Kidney (tissue), 14 donors: ENCODE results near the gene CASTOR2. TPM values are rescaled to one million over a fixed set of nuclear protein-coding genes. Genes with fewer than 3 reads are reported as not detected.

Experiments used
- DNase-seq, 5 donors: peaks; one replicate each; pipeline ENCODE4 v3.0.0-alpha.2; 2013 to 2020
- FAIRE-seq: peaks from 2 replicates; lab custom pipeline; 2012; peaks lifted over from hg19 to GRCh38; lab: Jason Lieb, UNC
- H3K27ac ChIP-seq, 2 donors: one replicate each; pipeline ENCODE4 v1.7.0; 2013; ENCODE audit warnings: low read depth in 2 of 2, low read length in 2 of 2, inconsistent platforms in 1 of 2
- H3K27me3 ChIP-seq: one replicate; pipeline ENCODE4 v1.7.1; 2013; ENCODE audit warnings: low read length, inconsistent platforms; ENCODE audit not compliant: control insufficient read depth, insufficient read depth
- H3K36me3 ChIP-seq, 3 donors: one replicate each; pipeline versions ENCODE4 v1.7.0 to v1.7.1; 2013; ENCODE audit warnings: low read length in 3 of 3, control low read depth in 1 of 3, inconsistent platforms in 1 of 3; ENCODE audit not compliant: insufficient read depth in 3 of 3, control insufficient read depth in 2 of 3
- H3K4me1 ChIP-seq, 3 donors: one replicate each; pipeline versions ENCODE4 v1.7.0 to v1.7.1; 2013; ENCODE audit warnings: low read length in 3 of 3, inconsistent platforms in 1 of 3, low read depth in 1 of 3; ENCODE audit not compliant: control insufficient read depth in 2 of 3, insufficient read depth in 2 of 3
- H3K4me3 ChIP-seq, 3 donors: one replicate each; pipeline versions ENCODE4 v1.7.0 to v1.8.1; 2013; ENCODE audit warnings: low read length in 3 of 3, control low read depth in 1 of 3, inconsistent platforms in 1 of 3
- H3K9ac ChIP-seq, 3 donors: one replicate each; pipeline versions ENCODE4 v1.7.0 to v1.7.1; 2013; ENCODE audit warnings: low read length in 3 of 3, control low read depth in 1 of 3, inconsistent platforms in 1 of 3
- H3K9me3 ChIP-seq, 3 donors: one replicate each; pipeline versions ENCODE4 v1.7.0 to v1.7.1; 2013; ENCODE audit warnings: low read length in 3 of 3, control low read depth in 1 of 3, inconsistent platforms in 1 of 3; ENCODE audit not compliant: control insufficient read depth in 2 of 3, insufficient read depth in 1 of 3
- intact Hi-C: fragments of 100-400 bp; cut with DNase I; formaldehyde crosslinking; loops from one replicate; pipeline ENCODE4 v1.11.1; 2022
- polyA plus RNA-seq: library from polyadenylated mRNA; stranded (reverse); fragments of 350-450 nt; fragmentation: Illumina TruSeq; extraction: RNeasy Lipid Tissue Mini Kit (QIAGEN cat#74804); gene quantifications from one replicate; pipeline ENCODE4 v1.2.3, GENCODE V29; 2014; ENCODE audit warnings: low read depth, low replicate concordance; ENCODE audit not compliant: insufficient read depth
- total RNA-seq: library from RNA; stranded (reverse); fragmentation: NEBNext Ultra II Directional; extraction: Animal tissue kit (Norgen Biotek cat#: 25700); gene quantifications from one replicate; pipeline ENCODE4 v1.2.1, GENCODE V29; 2021
- TF ChIP-seq, protein P1 (sequence below): IDR thresholded peaks from 3 replicates; pipeline ENCODE4 v1.5.1; 2012; ENCODE audit warnings: mild to moderate bottlenecking, moderate library complexity, borderline replicate concordance; ENCODE audit not compliant: insufficient read depth; ENCODE audit errors: extremely low read depth
- donor health status: control.
- donor health status: control.
- donor health status: control.
- donor health status: control.
- donor health status: control.
- donor health status: DM: yes; HTN: yes; CAD: no.
- donor health status: Normal renal cell carcinoma (clear cell type).

The CASTOR2 gene
- total and polyA plus RNA-seq, 2 donors from 2014 or later = 0.71 to 9.9 TPM

GRCh38 chr7:75040512-75040911, 76.0 kb downstream of the CASTOR2 start:
- H3K27me3 ChIP-seq = no peaks in the 10 kb centered on the region
- intact Hi-C loops = no loop called here
- H3K4me1 ChIP-seq = no peaks in the 10 kb centered on the region
- TF ChIP-seq, protein P1, sequence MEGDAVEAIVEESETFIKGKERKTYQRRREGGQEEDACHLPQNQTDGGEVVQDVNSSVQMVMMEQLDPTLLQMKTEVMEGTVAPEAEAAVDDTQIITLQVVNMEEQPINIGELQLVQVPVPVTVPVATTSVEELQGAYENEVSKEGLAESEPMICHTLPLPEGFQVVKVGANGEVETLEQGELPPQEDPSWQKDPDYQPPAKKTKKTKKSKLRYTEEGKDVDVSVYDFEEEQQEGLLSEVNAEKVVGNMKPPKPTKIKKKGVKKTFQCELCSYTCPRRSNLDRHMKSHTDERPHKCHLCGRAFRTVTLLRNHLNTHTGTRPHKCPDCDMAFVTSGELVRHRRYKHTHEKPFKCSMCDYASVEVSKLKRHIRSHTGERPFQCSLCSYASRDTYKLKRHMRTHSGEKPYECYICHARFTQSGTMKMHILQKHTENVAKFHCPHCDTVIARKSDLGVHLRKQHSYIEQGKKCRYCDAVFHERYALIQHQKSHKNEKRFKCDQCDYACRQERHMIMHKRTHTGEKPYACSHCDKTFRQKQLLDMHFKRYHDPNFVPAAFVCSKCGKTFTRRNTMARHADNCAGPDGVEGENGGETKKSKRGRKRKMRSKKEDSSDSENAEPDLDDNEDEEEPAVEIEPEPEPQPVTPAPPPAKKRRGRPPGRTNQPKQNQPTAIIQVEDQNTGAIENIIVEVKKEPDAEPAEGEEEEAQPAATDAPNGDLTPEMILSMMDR = no peak
- no peak overlapping the region for H3K9ac ChIP-seq
- H3K4me3 ChIP-seq = no peak overlapping the region
- FAIRE-seq = no peak
- DNase-seq = no peak
- H3K9me3 ChIP-seq = no peaks in the 10 kb centered on the region
- no peak overlapping the region for H3K27ac ChIP-seq
- H3K36me3 ChIP-seq = peaks cover 0 to 6% (median 0%) of the 10 kb centered on the region in 3 donors

DNA sequence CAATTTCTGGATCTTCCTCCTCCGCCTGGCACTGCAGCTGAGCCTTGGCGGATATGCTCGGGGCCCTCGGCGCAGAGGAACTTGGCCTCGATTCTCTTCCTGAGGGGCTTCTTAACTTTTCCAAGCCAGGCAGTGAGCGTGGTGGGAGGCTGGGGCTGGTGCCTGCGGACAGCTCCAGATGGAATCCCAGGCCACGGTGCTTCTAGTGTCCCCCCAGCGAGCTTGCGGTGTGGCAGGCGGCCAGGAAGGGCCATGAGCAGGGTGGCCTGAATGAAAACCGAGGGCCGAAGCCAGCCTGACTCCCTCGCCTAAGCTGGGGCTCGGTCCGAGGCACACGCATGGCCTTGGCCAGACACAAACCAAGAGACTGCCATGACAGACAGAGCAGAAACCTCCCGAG, 77.8 kb downstream of the CASTOR2 start:
- TF ChIP-seq, protein P1 = no peak
- H3K4me1 ChIP-seq = no peaks in the 10 kb centered on the region
- H3K27me3 ChIP-seq = no peaks in the 10 kb centered on the region
- FAIRE-seq = no peak
- no peak overlapping the region for H3K9ac ChIP-seq
- H3K9me3 ChIP-seq = no peaks in the 10 kb centered on the region
- H3K4me3 ChIP-seq = no peak overlapping the region
- H3K27ac ChIP-seq = no peak overlapping the region
- intact Hi-C loops = no loop called here
- DNase-seq = peak in 1 of 5 donors; percentile 83
- peaks cover 0 to 6% (median 0%) of the 10 kb centered on the region in 3 donors for H3K36me3 ChIP-seq

- DNase-seq = no peak
- FAIRE-seq = no peak
- H3K27me3 ChIP-seq = no peaks in the 10 kb centered on the region
- H3K36me3 ChIP-seq = peaks cover 0 to 6% (median 0%) of the 10 kb centered on the region in 3 donors
- TF ChIP-seq, protein P1 = no peak
- no peaks in the 10 kb centered on the region for H3K9me3 ChIP-seq
- no peak overlapping the region for H3K4me3 ChIP-seq
- no peak overlapping the region for H3K9ac ChIP-seq
- H3K4me1 ChIP-seq = no peaks in the 10 kb centered on the region
- H3K27ac ChIP-seq = no peak overlapping the region
- intact Hi-C loops = no loop called here
Observed at GRCh38 chr7:75042831-75043703, 78.6 kb downstream of the CASTOR2 start.
